IMR-90 (cell line): ENCODE data around the gene RIPOR3. TPM values are rescaled to one million over a fixed set of nuclear protein-coding genes. Genes with fewer than 3 reads are reported as not detected.

Experiments used
- ATAC-seq: fragments of 200-7000 bp; cut with Tn5 transposase; 2 replicates; pipeline ENCODE4 v1.9.1; 2020; ENCODE audit warnings: low read depth, mild to moderate bottlenecking, moderate library complexity
- BruUV-seq: library from RNA; stranded (reverse); fragments of 400-500 nt; replicated peaks from 2 replicates; lab custom pipeline; 2021; lab: Mats Ljungman, UMichigan
- CTCF ChIA-PET: fragments of 300-600 bp; formaldehyde crosslinking; extraction: SDS; loops from one replicate; lab custom pipeline; 2021; ENCODE audit warnings: antibody characterized with exemption; lab: Yijun Ruan, JAX
- POLR2A ChIA-PET: fragments of 300-600 bp; sonication (Branson Sonifier 250); formaldehyde crosslinking; loops from one replicate; lab custom pipeline; 2022; ENCODE audit warnings: antibody characterized with exemption; ENCODE audit not compliant: unreplicated experiment; lab: Charles Lee
- DNase-seq: peaks from one replicate; pipeline ENCODE4 v3.0.0; 2013
- H2AFZ ChIP-seq: replicated peaks from 2 replicates; pipeline ENCODE3; 2013; ENCODE audit warnings: low read length, mild to moderate bottlenecking; ENCODE audit not compliant: poor library complexity
- H2AK5ac ChIP-seq: 2 replicates; pipeline ENCODE4 v1.6.1; 2013; ENCODE audit warnings: low read depth, low read length, inconsistent platforms
- H2AK9ac ChIP-seq: replicated peaks from 2 replicates; pipeline ENCODE3; 2013; ENCODE audit warnings: mild to moderate bottlenecking, low read depth, low read length, moderate library complexity; ENCODE audit not compliant: poor library complexity
- H2BK120ac ChIP-seq: 2 replicates; pipeline ENCODE4 v1.6.1; 2013; ENCODE audit warnings: low read depth, low read length, inconsistent platforms
- H2BK15ac ChIP-seq: 3 replicates; pipeline ENCODE4 v1.6.1; 2013; ENCODE audit warnings: low read depth, low read length, inconsistent platforms
- H2BK20ac ChIP-seq: 2 replicates; pipeline ENCODE4 v1.6.1; 2013; ENCODE audit warnings: low read depth, mild to moderate bottlenecking, inconsistent platforms, low read length, moderate library complexity
- H2BK5ac ChIP-seq: 2 replicates; pipeline ENCODE4 v1.6.1; 2013; ENCODE audit warnings: mild to moderate bottlenecking, low read depth, low read length, inconsistent platforms; ENCODE audit not compliant: poor library complexity, severe bottlenecking
- H3K14ac ChIP-seq: replicated peaks from 2 replicates; pipeline ENCODE4 v1.6.1; 2013; ENCODE audit warnings: low read depth, low read length, inconsistent platforms
- H3K18ac ChIP-seq: 2 replicates; pipeline ENCODE4 v1.6.1; 2013; ENCODE audit warnings: low read depth, low read length, control low read depth
- H3K23ac ChIP-seq: 2 replicates; pipeline ENCODE4 v1.6.1; 2013; ENCODE audit warnings: low read depth, low read length, inconsistent platforms
- H3K27ac ChIP-seq: 2 replicates; pipeline ENCODE4 v1.5.1; 2013; ENCODE audit warnings: mild to moderate bottlenecking, control low read depth, low read length; ENCODE audit not compliant: insufficient read depth
- H3K27me3 ChIP-seq: 2 replicates; pipeline ENCODE4 v1.6.1; 2013; ENCODE audit warnings: low read length; ENCODE audit not compliant: control insufficient read depth, insufficient read depth
- H3K36me3 ChIP-seq: 2 replicates; pipeline ENCODE4 v1.6.1; 2013; ENCODE audit warnings: low read length, mixed read lengths; ENCODE audit not compliant: control insufficient read depth, insufficient read depth
- H3K4ac ChIP-seq: 2 replicates; pipeline ENCODE4 v1.6.1; 2013; ENCODE audit warnings: low read depth, low read length, inconsistent platforms
- H3K4me1 ChIP-seq: 2 replicates; pipeline ENCODE4 v1.6.1; 2013; ENCODE audit warnings: low read length, mixed read lengths; ENCODE audit not compliant: control insufficient read depth, insufficient read depth
- H3K4me2 ChIP-seq: 2 replicates; pipeline ENCODE4 v1.6.1; 2013; ENCODE audit warnings: low read depth, mild to moderate bottlenecking, control low read depth, low read length, moderate library complexity
- H3K4me3 ChIP-seq: 2 replicates; pipeline ENCODE4 v1.5.1; 2013; ENCODE audit warnings: low read depth, mild to moderate bottlenecking, control low read depth, low read length, moderate library complexity; ENCODE audit not compliant: insufficient read depth
- H3K56ac ChIP-seq: 2 replicates; pipeline ENCODE4 v1.6.1; 2013; ENCODE audit warnings: low read length, inconsistent platforms; ENCODE audit not compliant: insufficient read depth; ENCODE audit errors: extremely low read depth
- H3K79me1 ChIP-seq, 2 experiments: 2 replicates each; pipeline ENCODE4 v1.6.1; 2013; ENCODE audit warnings: low read length in 2 of 2, inconsistent platforms in 1 of 2, low read depth in 1 of 2
- H3K9ac ChIP-seq: 2 replicates; pipeline ENCODE4 v1.6.1; 2013; ENCODE audit warnings: low read depth, low read length, control low read depth
- H3K9me1 ChIP-seq: 2 replicates; pipeline ENCODE4 v1.6.1; 2013; ENCODE audit warnings: low read length, inconsistent platforms; ENCODE audit not compliant: insufficient read depth
- H3K9me3 ChIP-seq: 2 replicates; pipeline ENCODE4 v1.6.1; 2013; ENCODE audit warnings: low read length; ENCODE audit not compliant: control insufficient read depth, insufficient read depth
- H4K20me1 ChIP-seq: 2 replicates; pipeline ENCODE4 v1.6.1; 2013; ENCODE audit warnings: low read length, inconsistent platforms; ENCODE audit not compliant: insufficient read depth
- H4K5ac ChIP-seq: 2 replicates; pipeline ENCODE4 v1.6.1; 2013; ENCODE audit warnings: mild to moderate bottlenecking, low read depth, low read length, control low read depth
- H4K8ac ChIP-seq, 2 experiments: 2 replicates each; pipeline ENCODE4 v1.6.1; 2013; ENCODE audit warnings: low read depth in 2 of 2, low read length in 2 of 2, control low read depth in 1 of 2, inconsistent platforms in 1 of 2
- H4K91ac ChIP-seq: 2 replicates; pipeline ENCODE4 v1.6.1; 2013; ENCODE audit warnings: low read depth, low read length, inconsistent platforms; ENCODE audit not compliant: insufficient read depth
- BHLHE40 ChIP-seq: fragments of 150-350 bp; IDR thresholded peaks from 2 replicates; pipeline ENCODE4 v1.6.1; 2016; ENCODE audit warnings: mild to moderate bottlenecking, low read depth, low read length
- CEBPB ChIP-seq: IDR thresholded peaks from 2 replicates; pipeline ENCODE4 v1.6.1; 2012; ENCODE audit warnings: low read depth, low read length, improper control_type of control experiment
- CTCF ChIP-seq: conservative IDR thresholded peaks from 2 replicates; pipeline ENCODE4 v1.5.1; 2012; ENCODE audit warnings: mild to moderate bottlenecking, low read depth, low read length, improper control_type of control experiment
- ELK1 ChIP-seq: fragments of 150-350 bp; IDR thresholded peaks from 2 replicates; pipeline ENCODE4 v1.6.1; 2016; ENCODE audit warnings: low read depth, mild to moderate bottlenecking, low read length, moderate library complexity, borderline replicate concordance
- MAFK ChIP-seq: IDR thresholded peaks from 2 replicates; pipeline ENCODE4 v1.6.1; 2012; ENCODE audit warnings: low read depth, low read length, improper control_type of control experiment
- MXI1 ChIP-seq: IDR thresholded peaks from 2 replicates; pipeline ENCODE4 v1.6.1; 2012; ENCODE audit warnings: low read depth, mild to moderate bottlenecking, low read length, moderate library complexity, borderline replicate concordance
- POLR2A ChIP-seq: IDR thresholded peaks from 2 replicates; pipeline ENCODE4 v1.6.1; 2012; ENCODE audit warnings: mild to moderate bottlenecking, low read depth, low read length
- RAD21 ChIP-seq: IDR thresholded peaks from 2 replicates; pipeline ENCODE4 v1.6.1; 2012; ENCODE audit warnings: low read length, improper control_type of control experiment
- RCOR1 ChIP-seq: IDR thresholded peaks from 2 replicates; pipeline ENCODE4 v1.6.1; 2012; ENCODE audit warnings: mild to moderate bottlenecking, low read length, improper control_type of control experiment; ENCODE audit not compliant: insufficient replicate concordance
- whole genome bisulfite sequencing, 2 experiments: methylation state at CpG; one replicate each; pipeline versions ENCODE4 v1.1.5 to v1.1.7; 2013; ENCODE audit warnings: missing lambda C conversion rate in 2 of 2; ENCODE audit not compliant: insufficient read length in 1 of 2; ENCODE audit errors: extremely low coverage in 2 of 2; 5-methylcytosine and 5-hydroxymethylcytosine counted together
- dilution Hi-C: fragments of 300-500 bp; cut with HindIII; formaldehyde crosslinking; loops from one replicate; pipeline ENCODE4 v1.14.3; 2018; ENCODE audit warnings: low sequenced_read_pairs; ENCODE audit not compliant: unreplicated experiment
- in situ Hi-C: fragments of 300-500 bp; cut with MboI; formaldehyde crosslinking; loops from 3 replicates; pipeline ENCODE4 v1.14.3; 2019; ENCODE audit warnings: low sequenced_read_pairs, inconsistent platforms, mixed read lengths
- intact Hi-C: fragments of 100-400 bp; cut with micrococcal nuclease; formaldehyde crosslinking; loops from 2 replicates; pipeline ENCODE4 v1.10.0; 2022
- polyA plus RNA-seq, 3 experiments: library from polyadenylated mRNA; depleted of rRNA; stranded (reverse); fragments of >200 nt; gene quantifications; 2 replicates each; pipeline ENCODE4 v1.2.3, GENCODE V29; 2012; ENCODE audit warnings: low replicate concordance in 1 of 3
- total RNA-seq: library from RNA; depleted of rRNA; stranded (reverse); fragments of >200 nt; gene quantifications from 2 replicates; pipeline ENCODE4 v1.2.3, GENCODE V29; 2012

RIPOR3 gene
- total and polyA plus RNA-seq, 2 of the 4 experiments (the other 2 are of a cell fraction) = 0.54 to 1.7 TPM

- no peak overlapping the region; the same call in 1 of the 2 replicates for H3K56ac ChIP-seq
- no peak overlapping the region for H2BK120ac ChIP-seq
- no peak overlapping the region for H4K91ac ChIP-seq
- no peak for ATAC-seq
- H3K14ac ChIP-seq = no peak overlapping the region
- H3K4me2 ChIP-seq = no peak overlapping the region
- H2AK5ac ChIP-seq = no peak overlapping the region
- H3K4me1 ChIP-seq = peaks cover 6% of the 10 kb centered on the region; the same call in 1 of the 2 replicates
- H2AFZ ChIP-seq = no peak overlapping the region
- no TSS peak for BruUV-seq
- H3K9me1 ChIP-seq = no peaks in the 10 kb centered on the region
- no peak overlapping the region for H4K8ac ChIP-seq
- peaks cover 20 to 52% of the 10 kb centered on the region in 2 experiments for H3K79me1 ChIP-seq
- peak overlapping the region; percentile 66 for H2AK9ac ChIP-seq
- H2BK5ac ChIP-seq = no peak overlapping the region
- no peak overlapping the region for H3K4me3 ChIP-seq
- no peak overlapping the region for H3K18ac ChIP-seq
- H3K27me3 ChIP-seq = no peaks in the 10 kb centered on the region
- H4K20me1 ChIP-seq = peaks cover 26% of the 10 kb centered on the region
- H3K23ac ChIP-seq = no peak overlapping the region
- in situ Hi-C loops = no loop called here
- WGBS, 2 experiments = 75% methylated on average over 4 of the region's 21 CpGs; no CpG with 5 or more reads in 1 of the 2 experiments
- no peak overlapping the region for H2BK20ac ChIP-seq
- DNase-seq = no peak
- H3K4ac ChIP-seq = 0 out of 2 replicates have a peak overlapping the region, but pooled peaks have one; percentile 14
- CTCF ChIA-PET = no interaction called here
- H3K9me3 ChIP-seq = no peaks in the 10 kb centered on the region
- dilution Hi-C loops = no loop called here
- intact Hi-C loops = loop anchor here (1.0 kb wide), 1 partner anchor 117 kb away; no protein-coding TSS in a partner anchor
- H3K36me3 ChIP-seq = peaks cover 79% of the 10 kb centered on the region
- H2BK15ac ChIP-seq = no peak overlapping the region
- H3K9ac ChIP-seq = no peak overlapping the region
- POLR2A ChIA-PET = interaction anchor here (0.7 kb wide), 1 partner anchor 288 kb away, joined by 3 read pairs; no protein-coding TSS in a partner anchor
- TF ChIP-seq CTCF = no peak
- TF ChIP-seq RCOR1 = no peak
- TF ChIP-seq MAFK = no peak
- TF ChIP-seq POLR2A = no peak
- no peak for TF ChIP-seq BHLHE40
- no peak for TF ChIP-seq ELK1
- TF ChIP-seq CEBPB = no peak
- no peak for TF ChIP-seq MXI1
- no peak for TF ChIP-seq RAD21
- peak overlapping the region; percentile 61; the same call in 1 of the 2 replicates for H3K27ac ChIP-seq
- H4K5ac ChIP-seq = no peak overlapping the region; the same call in 1 of the 2 replicates
Observed at GRCh38 chr20:50580842-50581544, 110.3 kb downstream of the RIPOR3 start.
